HG03575 (cell line): Measurements from ENCODE around the gene MGAT4A.
"Not testable (repeated sequence)": the region's sequence is repeated elsewhere in the genome, so short reads cannot be mapped to it uniquely, and the experiment has no call there.

Experiments used
- ATAC-seq: cut with Tn5 transposase; IDR thresholded peaks from one replicate; pipeline ENCODE4 v1.9.1; 2021; ENCODE audit not compliant: unreplicated experiment, insufficient number of reproducible peaks, low FRiP score; ENCODE audit errors: extremely low read depth

The MGAT4A gene

GRCh38 chr2:98634406-98635092 is 96.4 kb downstream of the MGAT4A start:
- ATAC-seq: no peak

- no peak for ATAC-seq
Measured at GRCh38 chr2:98632351-98632750, 98.6 kb downstream of the MGAT4A start.

GRCh38 chr2:98623657-98624056 is 107.3 kb downstream of the MGAT4A start:
- no peak for ATAC-seq

DNA sequence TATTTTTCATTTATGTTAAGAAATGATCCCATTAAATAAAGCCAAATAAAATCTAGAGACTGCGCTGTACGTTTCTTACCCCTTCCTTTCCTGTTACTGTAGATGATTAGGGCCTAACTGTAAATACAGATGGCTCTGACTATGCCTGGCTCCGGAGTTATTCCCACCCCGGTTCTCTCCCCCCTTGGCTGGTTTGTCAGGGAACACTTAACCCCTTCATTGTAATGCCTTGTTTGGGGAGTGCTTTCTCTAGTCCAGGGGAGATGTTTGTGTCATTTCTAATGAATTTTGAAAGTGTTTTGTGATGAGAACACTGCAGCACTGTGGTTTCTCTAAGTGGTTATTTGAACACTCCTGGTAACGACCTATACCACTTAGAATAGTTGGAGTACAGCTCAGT is 113.8 kb downstream of the MGAT4A start:
- ATAC-seq: no peak

GRCh38 chr2:98615481-98615880 is 115.5 kb downstream of the MGAT4A start:
- ATAC-seq: no peak

DNA sequence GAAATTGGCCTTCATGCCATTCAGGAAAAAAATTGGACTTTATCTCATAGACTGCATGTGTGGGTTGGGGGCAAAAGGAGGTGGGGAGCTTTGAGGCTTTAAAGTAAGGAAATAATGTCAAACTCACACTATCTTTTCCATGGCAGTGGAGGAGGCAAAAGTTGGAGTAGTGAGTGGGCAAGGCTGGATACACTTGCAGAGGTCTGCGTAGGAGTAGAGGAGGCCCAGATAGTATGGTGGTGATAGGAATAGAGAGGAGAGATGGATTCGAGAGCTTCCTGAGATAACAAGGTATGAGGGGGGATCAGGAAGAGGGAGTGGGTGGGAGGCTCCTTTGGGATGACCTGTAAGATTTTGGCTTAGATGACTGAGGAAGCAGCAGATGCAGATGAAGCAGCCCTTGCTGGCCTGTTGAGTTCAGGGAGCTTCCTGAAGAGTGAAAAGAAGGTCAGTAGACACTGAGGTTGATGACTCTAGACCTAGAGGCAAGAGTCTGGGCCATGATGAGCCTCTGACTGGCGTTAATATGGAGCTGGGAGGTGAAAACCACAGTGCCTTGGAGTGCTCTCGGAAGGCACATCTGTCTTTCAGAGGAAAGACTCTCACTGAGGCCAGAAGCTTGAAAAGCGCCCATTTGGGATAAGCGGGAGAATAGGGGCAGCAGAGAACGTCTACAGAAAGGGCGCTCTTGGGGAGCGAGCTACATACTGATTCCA is 116.8 kb downstream of the MGAT4A start:
- ATAC-seq: no peak

DNA sequence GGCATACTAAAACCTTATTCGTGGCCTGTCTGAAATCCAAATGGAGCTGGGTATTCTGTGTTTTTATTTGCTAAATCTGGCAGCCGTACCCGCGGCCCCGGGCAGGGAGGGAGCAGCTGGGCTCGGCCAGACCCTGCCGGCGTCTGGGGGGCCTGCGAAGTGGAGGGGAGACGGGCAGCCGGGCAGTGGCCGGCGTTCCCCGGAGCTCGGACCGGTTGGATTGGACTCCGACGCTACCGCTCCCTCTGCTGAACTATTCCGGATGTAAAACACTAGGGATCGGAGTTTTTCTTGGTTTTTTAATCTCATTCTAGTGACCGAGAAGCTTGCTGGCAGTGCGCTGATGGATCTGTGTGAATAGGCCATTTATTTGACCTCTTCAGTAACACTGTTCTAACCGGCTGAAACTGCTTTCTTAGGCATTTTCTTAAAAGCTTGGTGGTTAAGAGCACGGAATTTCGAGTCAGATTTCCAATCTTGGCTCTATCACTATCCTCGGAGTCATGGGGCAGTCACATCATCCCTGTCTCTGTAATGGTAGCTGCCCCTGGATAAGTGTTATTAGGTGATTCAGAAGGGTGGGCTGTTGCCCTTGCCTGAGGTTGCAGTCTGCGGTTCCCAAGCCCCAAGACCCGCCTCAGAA is 121.8 kb downstream of the MGAT4A start:
- no peak for ATAC-seq

DNA sequence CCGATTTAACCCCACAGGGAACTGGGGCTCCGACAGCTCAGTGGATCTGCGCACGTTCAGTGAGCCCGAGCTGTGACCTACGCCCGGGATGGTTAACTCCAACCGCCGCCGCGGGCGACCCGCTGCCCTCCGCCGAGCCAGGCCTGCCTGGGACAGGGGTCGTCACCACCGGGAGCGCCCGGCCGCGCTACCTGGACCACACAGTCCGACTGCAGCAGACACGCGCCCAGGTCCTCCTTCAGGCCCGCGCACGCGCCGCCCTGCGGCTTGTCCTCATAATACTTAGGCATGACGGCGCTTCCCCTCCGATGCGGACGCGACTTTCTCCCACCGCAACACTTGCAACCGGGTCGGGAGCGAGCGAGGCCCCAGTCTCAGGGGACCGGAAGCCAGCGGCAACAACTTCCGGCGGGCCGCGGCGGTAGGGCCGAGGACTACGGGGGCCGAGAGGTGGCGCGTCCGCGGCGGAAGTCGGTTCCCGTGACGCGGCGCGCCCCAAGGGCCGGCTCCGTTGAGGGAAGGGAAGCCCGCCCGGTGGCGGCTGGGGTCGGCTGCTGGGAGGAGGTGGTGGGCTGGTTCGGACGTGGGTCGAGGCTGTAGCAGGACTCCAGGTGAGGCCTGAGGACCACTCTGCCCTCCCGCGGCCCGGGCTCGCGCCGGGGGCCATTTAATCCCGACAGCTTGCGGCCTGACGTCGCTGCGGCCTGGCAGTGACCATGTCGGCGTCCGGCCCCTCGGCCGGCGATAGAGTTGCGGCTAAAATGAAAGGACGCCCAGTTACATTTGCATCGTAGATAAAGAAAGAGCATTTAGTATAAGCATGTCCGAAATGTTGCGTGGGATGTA is 122.6 kb downstream of the MGAT4A start, which contains the start of the genes COA5 and UNC50:
Gene COA5, minus strand, starts transcription at position 397 of the 846 bp plus-strand sequence. Its CDS starts 107 bp downstream, at position 290.
Gene UNC50, plus strand, starts transcription at position 474 of the 846 bp plus-strand sequence. CDS start 1,171 bp downstream, outside the sequence.
- no peak for ATAC-seq

- ATAC-seq: no peak
Measured at GRCh38 chr2:98607741-98608115, 123.2 kb downstream of the MGAT4A start.

DNA sequence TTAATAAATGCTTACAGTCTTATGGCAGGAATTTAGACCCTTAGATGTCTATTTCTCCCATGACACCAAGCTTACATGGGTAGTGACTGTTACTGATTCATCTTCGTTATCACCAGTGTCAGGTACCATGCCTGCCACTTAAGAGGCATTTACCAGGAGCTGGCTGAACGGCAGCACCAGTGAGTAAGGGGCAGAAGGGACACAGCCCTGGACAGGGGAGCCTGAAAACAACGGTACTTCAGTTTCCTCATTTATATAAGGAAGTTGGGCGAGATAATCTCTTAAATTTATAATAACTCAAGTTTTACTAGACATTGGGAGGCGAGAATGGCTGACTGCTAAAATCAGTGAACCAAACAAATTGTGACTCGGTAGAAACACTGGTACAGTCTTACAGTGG is 123.8 kb downstream of the MGAT4A start:
- ATAC-seq: no peak

DNA sequence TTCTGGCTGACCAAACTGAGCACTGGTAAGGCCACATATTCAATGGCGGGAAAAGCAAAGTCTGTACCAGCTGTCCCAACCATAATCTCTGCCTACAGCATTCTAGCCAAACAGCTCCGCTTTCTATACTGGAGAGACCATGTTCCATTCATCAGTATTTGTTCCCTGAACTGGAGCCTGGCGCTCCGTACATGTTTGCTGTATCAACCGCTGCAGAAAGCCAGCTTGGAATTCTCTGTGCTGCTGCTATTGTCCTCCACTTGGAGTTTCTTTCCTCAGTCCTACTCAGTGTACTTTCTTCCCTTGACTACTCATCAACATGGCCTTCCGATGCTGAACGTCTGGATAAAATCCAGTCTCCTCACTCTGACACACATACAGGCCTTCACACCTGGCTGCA is 124.5 kb downstream of the MGAT4A start:
- ATAC-seq: no peak

GRCh38 chr2:98605076-98605475 is 125.9 kb downstream of the MGAT4A start:
- no peak for ATAC-seq

GRCh38 chr2:98604547-98604946 is 126.4 kb downstream of the MGAT4A start:
- ATAC-seq: no peak

GRCh38 chr2:98601532-98602132 is 129.3 kb downstream of the MGAT4A start:
- no peak for ATAC-seq

- no peak for ATAC-seq
Measured at GRCh38 chr2:98598781-98599428, 132.0 kb downstream of the MGAT4A start.

- not testable (repeated sequence) for ATAC-seq
Measured at GRCh38 chr2:98594665-98595064, 136.3 kb downstream of the MGAT4A start.

GRCh38 chr2:98592565-98592964 is 138.4 kb downstream of the MGAT4A start:
- ATAC-seq: no peak

DNA sequence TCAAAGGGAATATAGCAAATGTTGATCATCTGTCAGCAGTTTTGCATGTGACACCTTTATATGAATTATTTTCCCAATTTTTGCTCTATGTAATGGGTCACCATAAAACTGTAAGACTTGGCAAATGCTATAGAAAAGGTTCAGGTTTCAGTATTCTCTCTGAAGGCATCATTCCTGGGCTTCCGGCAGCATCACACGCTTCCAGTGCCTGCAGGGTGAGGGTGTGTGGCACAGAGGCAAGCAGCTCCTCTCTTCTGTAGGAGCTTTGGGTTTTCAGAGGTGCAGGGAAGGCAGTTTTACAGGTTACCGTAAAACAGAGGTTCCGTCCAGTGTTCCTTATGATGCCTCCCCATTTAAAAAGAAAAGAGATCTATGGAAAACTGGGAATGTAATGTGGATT is 141.4 kb downstream of the MGAT4A start:
- ATAC-seq: no peak
